Right lobe of liver (tissue), 4 donors: ENCODE measurements around the gene GXYLT2.

Experiments
- POLR2A ChIP-seq: fragments of 450-650 bp; IDR thresholded peaks from one replicate; pipeline ENCODE4 v1.6.1; 2017; ENCODE audit warnings: antibody characterized with exemption, mild to moderate bottlenecking
- TF ChIP-seq, protein P1 (sequence below), 4 donors: fragments of 200-600 bp in 3 of 4; fragments of 450-650 bp in 1 of 4; IDR thresholded peaks; one replicate each; pipeline versions ENCODE4 v1.5.1 to v1.8.0; 2016 to 2022; ENCODE audit warnings: antibody characterized with exemption in 4 of 4, mild to moderate bottlenecking in 2 of 4
- donor health status: DM: no; HTN: no; CAD: no.
- donor health status: DM: no; HTN: no; CAD: no.
- donor health status: DM: no; HTN: yes; CAD: no.

GRCh38 chr3:72894976-72895552, 7.2 kb downstream of the GXYLT2 start:
- TF ChIP-seq, protein P1, sequence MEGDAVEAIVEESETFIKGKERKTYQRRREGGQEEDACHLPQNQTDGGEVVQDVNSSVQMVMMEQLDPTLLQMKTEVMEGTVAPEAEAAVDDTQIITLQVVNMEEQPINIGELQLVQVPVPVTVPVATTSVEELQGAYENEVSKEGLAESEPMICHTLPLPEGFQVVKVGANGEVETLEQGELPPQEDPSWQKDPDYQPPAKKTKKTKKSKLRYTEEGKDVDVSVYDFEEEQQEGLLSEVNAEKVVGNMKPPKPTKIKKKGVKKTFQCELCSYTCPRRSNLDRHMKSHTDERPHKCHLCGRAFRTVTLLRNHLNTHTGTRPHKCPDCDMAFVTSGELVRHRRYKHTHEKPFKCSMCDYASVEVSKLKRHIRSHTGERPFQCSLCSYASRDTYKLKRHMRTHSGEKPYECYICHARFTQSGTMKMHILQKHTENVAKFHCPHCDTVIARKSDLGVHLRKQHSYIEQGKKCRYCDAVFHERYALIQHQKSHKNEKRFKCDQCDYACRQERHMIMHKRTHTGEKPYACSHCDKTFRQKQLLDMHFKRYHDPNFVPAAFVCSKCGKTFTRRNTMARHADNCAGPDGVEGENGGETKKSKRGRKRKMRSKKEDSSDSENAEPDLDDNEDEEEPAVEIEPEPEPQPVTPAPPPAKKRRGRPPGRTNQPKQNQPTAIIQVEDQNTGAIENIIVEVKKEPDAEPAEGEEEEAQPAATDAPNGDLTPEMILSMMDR (IDR thresholded peaks at IDR 0.05) = no peak
- TF ChIP-seq POLR2A = no peak
